Sciatic nerve (tissue), 2 donors: Measurements from ENCODE around the gene ANO10. TPM values are rescaled to one million over a fixed set of nuclear protein-coding genes. Genes with fewer than 3 reads are reported as not detected.

Experiments
- ATAC-seq: fragments of 200-7000 bp; cut with Tn5 transposase; one replicate; pipeline ENCODE4 v1.9.1; 2020; ENCODE audit warnings: mild to moderate bottlenecking, moderate library complexity
- DNase-seq: peaks from one replicate; pipeline ENCODE4 v3.0.0-alpha.2; 2020; ENCODE audit warnings: low spot score
- intact Hi-C: fragments of 100-400 bp; cut with DNase I; formaldehyde crosslinking; loops from one replicate; pipeline ENCODE4 v1.14.2; 2022
- total RNA-seq: library from RNA; stranded (reverse); fragmentation: NEBNext Ultra II Directional; extraction: Animal tissue kit (Norgen Biotek cat#: 25700); gene quantifications from one replicate; pipeline ENCODE4 v1.2.1, GENCODE V29; 2021
- donor health status: DM: no; HTN: no; CAD: no.
- donor health status: DM: no; HTN: no; CAD: no.

Gene ANO10
- total RNA-seq, 1 donor from 2014 or later = 30.9 TPM

- ATAC-seq (no peak), DNase-seq (no peak)
- intact Hi-C loops = no loop called here
Measured at GRCh38 chr3:43451670-43452254, 170.0 kb downstream of the ANO10 start.

DNA sequence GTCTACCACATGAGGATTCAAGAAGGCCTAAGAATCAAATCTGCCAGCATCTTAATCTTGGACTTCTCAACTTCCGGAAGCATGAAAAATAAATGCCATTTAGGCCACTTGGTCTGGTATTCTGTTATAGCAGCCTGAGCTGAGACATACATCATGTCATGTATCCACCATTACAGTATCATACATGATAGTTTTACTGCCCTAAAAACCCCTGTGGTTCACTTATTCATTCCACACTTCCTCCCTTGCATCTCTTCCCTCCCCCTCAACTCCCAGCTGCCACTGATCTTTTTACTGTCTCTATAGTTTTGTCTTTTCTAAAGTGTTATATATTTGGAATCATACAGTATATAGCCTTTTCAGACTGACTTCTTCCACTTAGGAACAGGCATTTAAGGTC lies 173.7 kb downstream of the ANO10 start:
- ATAC-seq = no peak
- no peak for DNase-seq
- intact Hi-C loops = no loop called here

DNA sequence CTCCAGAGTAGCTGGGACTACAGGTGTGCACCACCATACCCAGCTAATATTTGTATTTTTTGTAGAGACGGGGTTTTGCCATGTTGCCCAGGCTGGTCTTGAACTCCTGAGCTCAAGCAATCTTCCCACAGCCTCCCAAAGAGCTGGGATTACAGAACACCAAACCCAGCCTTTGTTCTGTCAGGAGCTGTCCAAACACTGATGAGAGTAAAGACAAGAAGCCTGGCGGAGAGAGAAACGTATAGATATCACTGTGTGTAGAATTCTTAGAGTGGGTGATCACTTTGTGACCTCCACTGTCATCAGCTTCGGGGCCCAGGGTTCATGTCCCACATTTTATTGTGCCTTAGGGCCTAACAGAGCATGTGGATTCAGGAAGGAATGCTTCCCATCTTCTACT lies 176.0 kb downstream of the ANO10 start:
- ATAC-seq (no peak), DNase-seq (no peak)
- intact Hi-C loops = no loop called here

DNA sequence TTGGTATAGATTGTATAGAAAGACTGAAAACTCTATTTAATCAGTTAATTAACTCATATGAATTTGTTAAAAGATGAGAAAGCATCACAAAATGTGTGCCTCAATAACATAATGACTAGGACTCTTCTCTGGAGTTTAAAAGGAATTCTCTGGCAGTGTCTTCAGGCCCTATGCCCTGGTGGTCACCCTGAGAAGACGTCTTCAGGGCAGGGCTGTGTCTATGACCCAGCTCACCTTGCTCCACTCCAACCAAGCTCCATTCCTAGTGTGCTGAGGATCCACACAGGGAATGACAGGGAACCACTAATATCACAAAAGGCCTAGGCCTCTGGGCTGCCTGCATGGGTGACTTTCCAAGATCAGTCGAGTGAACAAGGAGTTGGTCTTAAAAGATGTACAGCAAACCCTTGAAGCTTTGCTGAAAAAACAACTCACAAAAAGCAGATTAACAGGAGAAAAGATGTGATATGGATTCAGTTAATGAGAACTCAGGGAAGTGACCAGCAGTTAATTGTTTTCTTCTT lies 178.9 kb downstream of the ANO10 start:
- ATAC-seq (no peak), DNase-seq (no peak)
- intact Hi-C loops = no loop called here

- ATAC-seq (no peak), DNase-seq (no peak)
- intact Hi-C loops = no loop called here
Measured at GRCh38 chr3:43436507-43437140, 185.2 kb downstream of the ANO10 start.

GRCh38 chr3:43435706-43436105 lies 186.1 kb downstream of the ANO10 start:
- no peak for ATAC-seq
- no peak for DNase-seq
- intact Hi-C loops = no loop called here

DNA sequence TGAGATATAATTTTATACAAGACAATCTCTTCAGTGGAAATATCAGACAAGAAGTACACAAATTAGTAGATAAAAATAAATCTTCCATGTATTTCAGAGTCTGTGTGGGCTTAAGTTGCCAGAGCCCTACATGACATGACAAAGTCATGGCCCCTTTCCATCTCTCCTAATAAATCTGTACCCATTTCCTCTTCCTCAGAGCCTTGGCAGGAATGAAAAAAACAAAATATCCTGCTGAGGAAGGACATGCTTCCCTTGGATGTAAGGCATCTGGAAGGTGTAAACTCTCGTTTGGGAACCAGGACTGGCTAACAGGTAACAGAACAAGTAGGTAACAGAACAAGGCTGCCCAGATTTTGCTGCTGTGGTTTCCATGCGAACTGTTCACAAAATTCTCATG lies 187.4 kb downstream of the ANO10 start:
- intact Hi-C loops = no loop called here
- no peak for ATAC-seq
- DNase-seq = no peak

- intact Hi-C loops = no loop called here
- no peak for ATAC-seq
- DNase-seq = no peak
Measured at GRCh38 chr3:43432462-43432861, 189.3 kb downstream of the ANO10 start.

- ATAC-seq (no peak), DNase-seq (no peak)
- intact Hi-C loops = no loop called here
Measured at GRCh38 chr3:43426388-43426787, 195.4 kb downstream of the ANO10 start.

DNA sequence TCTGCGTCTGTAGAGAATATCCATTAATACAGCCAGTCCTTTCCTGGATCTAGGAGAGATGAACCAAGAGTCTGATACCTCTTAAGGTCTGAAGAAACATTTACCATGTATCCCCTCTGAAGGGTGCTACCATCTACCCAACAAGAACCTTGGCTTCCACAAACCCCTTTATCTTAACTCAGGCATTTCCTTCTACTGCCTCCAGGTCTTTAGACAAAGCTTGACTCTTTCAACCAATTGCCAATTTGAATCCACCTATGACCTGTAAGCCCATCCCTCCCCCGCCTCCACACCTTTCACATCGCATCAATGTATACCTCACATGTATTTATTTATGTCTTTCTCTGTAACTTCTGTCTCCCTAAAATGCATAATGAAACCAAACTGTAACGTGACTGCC lies 196.0 kb downstream of the ANO10 start:
- intact Hi-C loops = no loop called here
- no peak for ATAC-seq

DNA sequence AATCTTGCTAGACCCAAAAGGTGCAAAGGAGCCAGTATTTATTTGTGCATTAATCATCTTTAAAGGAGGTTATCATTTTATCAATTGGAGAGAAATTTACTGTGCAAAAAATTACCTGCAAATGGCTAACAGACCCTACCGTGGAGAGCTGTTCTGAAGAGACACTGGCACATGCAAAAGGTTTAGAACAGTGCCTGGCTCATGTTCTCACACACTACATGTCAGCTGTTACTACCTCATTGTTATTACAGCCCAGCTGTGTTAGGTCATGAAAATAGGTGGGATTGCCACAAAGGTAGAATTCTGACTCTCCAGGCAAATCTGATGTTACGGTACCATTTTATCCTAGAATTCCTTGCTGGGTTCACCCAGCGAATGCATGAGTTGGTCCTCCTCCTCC lies 198.2 kb downstream of the ANO10 start:
- intact Hi-C loops = no loop called here
- DNase-seq (no peak), ATAC-seq (no peak)

More for the DNA sequence above, 196.0 kb downstream of the ANO10 start:
- no peak for DNase-seq

DNA sequence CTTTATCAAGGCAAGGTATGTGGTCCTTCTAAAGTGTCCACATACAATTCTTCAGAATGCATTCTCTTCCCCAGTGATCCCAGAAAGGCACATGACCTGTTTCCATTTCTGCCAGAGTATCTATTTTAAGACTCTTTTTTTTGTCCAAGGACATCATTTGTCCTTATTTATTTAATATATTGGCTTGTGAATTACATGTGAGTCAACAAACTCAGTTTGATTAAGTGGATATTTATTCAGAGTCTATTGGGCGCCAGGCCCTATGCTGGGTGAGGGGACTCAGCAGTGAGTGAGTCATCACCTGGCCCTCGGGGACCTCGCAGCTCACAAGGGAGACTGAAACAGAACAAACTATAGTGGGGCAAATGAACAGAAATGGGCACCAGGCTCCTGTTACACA lies 198.7 kb downstream of the ANO10 start:
- ATAC-seq = no peak

GRCh38 chr3:43418601-43419272 lies 203.1 kb downstream of the ANO10 start:
- peak; percentile 41 for ATAC-seq
- DNase-seq = no peak
- intact Hi-C loops = no loop called here

More for the DNA sequence above, 198.7 kb downstream of the ANO10 start:
- no peak for DNase-seq
- intact Hi-C loops = no loop called here

- no peak for ATAC-seq
- intact Hi-C loops = no loop called here
Measured at GRCh38 chr3:43417133-43417532, 204.7 kb downstream of the ANO10 start.

DNA sequence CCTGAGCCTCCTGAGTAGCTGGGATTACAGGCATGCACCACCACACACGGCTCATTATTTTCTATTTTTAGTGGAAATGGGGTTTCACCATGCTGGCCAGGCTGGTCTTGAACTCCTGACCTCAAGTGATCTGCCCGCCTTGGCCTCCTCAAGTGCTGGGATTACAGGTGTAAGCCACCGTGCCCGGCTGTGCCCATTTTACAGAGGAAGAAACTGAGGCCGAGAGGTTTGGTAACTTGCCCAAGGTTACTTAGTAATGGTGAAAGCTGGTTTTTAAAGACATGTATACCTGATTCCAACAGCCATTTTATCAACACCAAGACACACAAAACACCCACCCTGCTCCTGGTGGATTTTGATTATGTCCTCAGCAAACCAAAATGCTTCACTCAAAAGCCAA lies 206.7 kb downstream of the ANO10 start:
- intact Hi-C loops = no loop called here
- no peak for ATAC-seq

More at GRCh38 chr3:43417133-43417532, 204.7 kb downstream of the ANO10 start:
- no peak for DNase-seq

GRCh38 chr3:43413676-43414368 lies 208.0 kb downstream of the ANO10 start:
- DNase-seq (no peak), ATAC-seq (no peak)
- intact Hi-C loops = no loop called here

More for the DNA sequence above, 206.7 kb downstream of the ANO10 start:
- DNase-seq = no peak

GRCh38 chr3:43411429-43411828 lies 210.4 kb downstream of the ANO10 start:
- ATAC-seq = no peak
- intact Hi-C loops = no loop called here
- DNase-seq = no peak

GRCh38 chr3:43410592-43410991 lies 211.2 kb downstream of the ANO10 start:
- DNase-seq (no peak), ATAC-seq (no peak)
- intact Hi-C loops = no loop called here

DNA sequence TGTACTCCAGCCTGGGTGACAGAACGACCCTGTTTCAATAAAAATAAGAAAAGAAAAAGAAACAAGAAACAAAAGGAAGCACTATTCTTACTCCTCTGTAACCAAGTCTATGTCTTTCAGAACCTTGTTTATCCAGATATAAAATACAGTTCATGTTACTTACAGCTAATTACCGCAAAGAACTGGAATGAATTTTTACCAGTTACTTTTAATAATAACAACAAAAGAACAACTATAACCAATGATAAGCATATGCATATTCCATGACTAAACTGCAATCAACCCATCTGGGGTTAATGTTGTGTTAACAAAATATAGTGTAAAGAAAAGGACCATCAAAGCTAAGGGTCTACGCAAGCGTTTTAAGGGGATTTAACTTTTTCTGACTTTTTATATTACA lies 212.3 kb downstream of the ANO10 start:
- intact Hi-C loops = no loop called here
- ATAC-seq = no peak
- DNase-seq = no peak

GRCh38 chr3:43406643-43407023 lies 215.2 kb downstream of the ANO10 start:
- ATAC-seq (no peak), DNase-seq (no peak)
- intact Hi-C loops = no loop called here
